CD4-positive, alpha-beta T cell treated with Interleukin-21 for 1 hour (primary cell): ENCODE results near the gene CLDN20.

Experiments
- DNase-seq: peaks from one replicate; pipeline ENCODE4 v3.0.0-alpha.2; 2020

The CLDN20 gene

DNA sequence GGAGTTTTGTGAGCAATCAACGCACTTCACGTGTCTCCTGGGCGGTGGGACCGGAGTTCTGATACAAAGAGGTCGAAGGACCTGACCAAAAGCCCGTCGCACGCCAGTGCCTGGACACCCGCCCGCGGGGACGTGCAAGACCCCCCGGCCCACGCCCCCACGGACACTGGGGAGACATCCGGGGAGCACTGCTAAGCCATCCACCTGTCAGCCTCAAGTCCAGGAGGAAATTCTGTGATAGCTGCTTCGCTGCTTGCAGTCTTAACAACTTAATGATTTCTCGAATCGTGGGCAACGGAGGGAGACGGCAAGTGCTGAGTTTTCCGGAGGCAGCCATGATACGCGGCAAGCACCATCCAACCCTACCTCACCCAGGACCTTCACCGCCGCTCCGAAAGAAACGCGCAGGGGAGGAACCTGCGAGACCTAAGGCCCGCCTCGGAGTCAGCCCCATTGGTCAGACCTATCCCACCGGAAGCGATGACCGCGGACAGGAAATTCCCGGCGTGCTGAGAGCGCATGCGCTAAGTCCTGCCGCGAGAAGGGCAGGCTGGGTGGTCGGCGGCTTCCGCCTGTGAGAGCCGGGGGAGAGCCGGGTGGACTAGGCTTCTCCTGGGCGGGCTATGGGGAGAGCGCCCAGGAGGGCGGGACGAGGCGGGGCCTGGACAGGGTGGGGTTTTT is 50.4 kb downstream of the CLDN20 start, which contains the start of gene TFB1M:
Gene TFB1M, minus strand, starts transcription at position 393 of the 681 bp plus-strand sequence. Its CDS starts 56 bp downstream, at position 337.
- DNase-seq = peak; percentile 98

DNA sequence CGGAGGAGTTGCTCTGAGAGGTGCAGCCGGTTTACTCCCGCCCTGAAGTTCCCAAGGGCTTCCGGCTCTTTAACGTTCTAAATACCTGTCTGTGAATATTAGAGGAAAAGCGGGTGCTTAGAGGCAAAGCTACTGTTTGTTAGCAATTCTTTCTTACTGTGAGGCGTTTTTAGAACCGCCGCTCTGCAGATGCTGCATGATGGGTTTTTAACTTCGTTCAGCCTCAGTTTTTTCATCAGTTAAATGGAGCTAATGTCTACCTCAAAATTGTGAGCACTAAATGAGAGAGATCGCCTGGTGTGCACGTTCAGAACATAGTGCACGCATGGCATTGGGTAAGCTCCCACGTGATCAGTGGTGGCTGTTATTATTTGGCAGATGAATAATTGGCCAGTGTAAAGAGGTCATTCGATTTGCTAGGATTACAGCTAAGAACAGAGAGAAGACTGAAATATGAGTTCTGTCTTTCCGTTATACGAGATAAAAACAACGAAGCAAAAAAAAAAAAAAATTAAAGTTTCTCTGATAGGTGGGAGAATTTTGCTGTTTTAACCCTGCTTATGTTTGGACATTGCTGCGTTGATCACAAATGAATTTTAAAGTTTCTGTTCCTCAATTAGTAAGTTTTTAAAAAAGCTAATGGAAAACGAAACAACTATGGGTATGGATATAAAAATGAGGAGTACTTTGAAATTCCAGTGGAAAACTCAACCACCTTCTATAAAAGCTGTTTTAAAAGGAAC is 51.1 kb downstream of the CLDN20 start:
- peak; percentile 76 for DNase-seq

DNA sequence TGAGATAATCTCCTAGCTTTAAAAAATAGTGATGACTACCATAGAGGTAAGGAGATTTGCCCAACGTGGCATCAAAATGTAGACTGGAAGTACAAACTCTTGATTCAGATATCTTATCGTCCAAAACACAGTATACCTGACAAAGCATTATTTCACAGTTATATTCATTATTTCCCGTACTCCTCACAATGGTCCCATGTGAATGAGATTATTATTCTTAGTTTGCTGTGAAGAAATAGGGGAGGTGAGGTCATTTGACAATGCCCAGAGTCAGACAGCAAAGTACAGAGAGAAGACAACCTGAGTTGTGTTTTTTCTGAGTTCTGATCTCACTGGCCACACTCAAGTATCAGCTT is 51.7 kb downstream of the CLDN20 start:
- no peak for DNase-seq

DNA sequence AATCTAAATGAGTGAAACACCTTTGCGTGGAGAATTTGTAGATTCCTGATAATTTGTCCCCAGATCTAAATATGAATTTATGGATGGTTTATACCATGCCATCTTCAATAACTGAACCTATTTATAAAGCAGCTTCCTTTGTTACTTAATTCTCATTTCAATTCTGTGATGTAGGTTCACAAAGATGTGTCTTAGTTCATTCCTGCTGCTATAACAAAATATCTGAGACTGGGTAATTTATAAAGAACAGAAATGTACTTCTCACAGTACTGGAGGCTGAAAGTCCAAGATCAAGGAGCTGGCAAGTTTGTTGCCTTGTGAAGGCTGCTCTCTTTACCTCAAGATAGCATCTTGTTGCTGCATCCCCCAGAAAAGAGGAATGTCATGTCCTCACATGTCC is 52.6 kb downstream of the CLDN20 start:
- no peak for DNase-seq

DNA sequence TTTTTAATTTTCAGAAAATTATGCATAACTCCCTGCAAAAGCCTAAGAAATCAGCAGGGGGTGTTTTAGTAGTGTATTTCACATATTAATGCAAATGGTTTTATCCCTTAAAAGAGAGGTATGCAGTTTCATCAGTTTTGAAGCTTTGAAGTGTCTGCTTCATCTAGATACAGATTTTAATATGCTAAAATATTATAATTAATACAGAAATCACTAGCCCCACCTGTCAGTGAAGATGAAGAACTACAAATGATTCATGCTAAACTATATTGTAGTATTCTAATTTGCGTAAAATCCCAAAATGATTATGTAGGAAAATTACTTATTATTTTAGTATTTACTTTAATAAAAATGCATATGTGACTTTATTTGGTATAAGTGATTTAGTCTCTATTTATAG is 53.4 kb downstream of the CLDN20 start:
- DNase-seq = peak; percentile 18

DNA sequence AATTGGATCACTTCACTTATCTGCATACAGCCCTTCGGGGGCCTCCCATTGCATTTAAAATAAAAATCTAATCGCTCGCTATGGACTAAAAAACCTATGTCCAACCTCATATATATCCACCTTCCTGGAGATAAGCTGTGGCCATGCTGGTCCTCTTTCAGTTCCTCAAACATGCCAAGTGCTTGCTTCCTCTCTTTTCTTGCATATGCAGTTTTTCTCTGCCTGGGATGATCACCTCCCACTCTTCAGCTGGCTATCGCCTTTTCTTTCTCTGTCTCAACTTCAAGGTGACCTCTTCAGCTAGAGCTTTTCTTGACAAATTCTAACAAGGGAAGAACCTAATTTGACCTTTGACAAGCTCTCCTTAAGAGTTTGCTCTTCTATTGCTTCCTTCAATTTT is 56.1 kb downstream of the CLDN20 start:
- no peak for DNase-seq

DNA sequence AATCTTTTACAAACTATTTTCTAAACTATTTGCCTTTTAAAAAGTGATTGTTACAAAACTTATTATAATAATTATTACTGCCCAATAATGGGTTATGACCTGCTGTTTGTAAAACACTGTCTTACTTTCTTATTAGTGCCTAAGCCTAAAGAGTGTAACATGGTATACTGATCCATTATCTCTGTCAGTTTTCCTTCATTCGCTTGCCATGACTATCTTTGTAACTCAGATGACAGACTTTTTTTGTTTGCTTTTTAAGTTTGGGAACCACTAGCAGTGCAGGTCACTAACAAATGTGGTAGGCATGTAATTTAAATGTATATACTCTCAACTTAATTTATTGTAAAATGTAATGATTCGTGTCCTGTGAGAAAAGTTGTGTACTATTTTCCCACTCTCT is 60.4 kb downstream of the CLDN20 start:
- no peak for DNase-seq

DNA sequence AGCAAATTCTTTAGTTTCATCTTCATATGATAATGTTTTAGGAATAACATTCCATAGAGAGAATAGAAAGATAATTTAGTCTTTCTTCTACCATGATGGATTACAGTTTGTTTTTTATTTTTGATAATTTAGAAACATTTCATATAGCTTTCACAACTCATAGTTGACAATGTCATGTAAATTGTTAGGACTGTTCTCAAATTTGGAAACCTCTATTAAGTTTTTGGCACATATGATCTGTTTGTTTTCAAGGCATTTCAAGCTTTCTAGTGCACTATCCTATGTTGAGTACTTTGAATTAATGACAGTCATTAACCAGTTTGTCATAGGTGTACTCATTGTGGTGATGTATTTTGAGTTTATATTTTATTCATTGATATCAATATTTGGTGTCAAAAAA is 61.2 kb downstream of the CLDN20 start:
- no peak for DNase-seq

DNA sequence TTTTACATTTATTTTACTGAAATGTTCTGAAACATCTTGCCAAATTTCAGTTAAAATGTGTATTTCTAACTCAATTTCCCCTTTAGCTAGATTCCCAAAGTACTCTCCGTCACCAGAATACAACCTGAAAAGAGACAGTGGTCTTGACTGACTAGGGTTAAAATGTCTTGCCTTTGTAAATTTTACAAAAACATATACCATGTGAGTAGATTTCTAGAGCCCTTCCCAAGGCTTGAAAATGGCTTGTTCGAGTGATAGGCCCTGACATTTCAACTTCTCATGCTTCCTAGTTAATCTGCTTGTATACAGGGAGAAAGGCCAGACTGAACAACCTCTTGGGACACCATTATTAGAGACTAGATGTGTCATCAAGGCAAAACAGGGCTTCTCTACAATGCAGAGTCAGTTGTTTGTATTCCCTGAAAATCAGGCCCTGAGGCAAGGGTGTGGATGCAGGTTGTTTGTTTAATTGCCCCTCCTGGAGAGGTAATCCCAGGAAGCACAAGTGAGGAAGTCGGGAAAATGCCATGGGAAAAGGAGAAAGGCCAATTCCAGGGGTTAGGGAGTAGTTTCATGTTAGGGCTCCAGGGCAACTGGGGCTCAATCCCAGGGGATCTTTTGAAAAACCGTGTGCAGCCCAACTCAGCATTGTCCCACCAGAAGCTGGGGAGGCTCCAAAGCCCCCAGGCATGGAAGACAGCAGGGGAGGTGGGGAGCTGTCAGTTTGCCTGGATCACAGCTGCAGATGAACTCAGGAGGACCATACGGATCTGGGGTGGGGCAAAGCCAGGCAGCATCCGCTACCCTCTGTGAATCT is 62.1 kb downstream of the CLDN20 start:
- DNase-seq = no peak
